ENCODE data around the gene APBA1. TPM values are rescaled to one million over a fixed set of nuclear protein-coding genes. Genes with fewer than 3 reads are reported as not detected.

The APBA1 gene
- total RNA-seq, 1 donor from 2014 or later, result 8.4 TPM

- no peaks in the 10 kb centered on the region for H3K4me1 Mint-ChIP-seq (ENCODE audit: unreplicated experiment)
- H3K9me3 Mint-ChIP-seq (ENCODE audit: unreplicated experiment), result no peaks in the 10 kb centered on the region
- H3K4me3 Mint-ChIP-seq (ENCODE audit: unreplicated experiment), result no peak overlapping the region
- no peak for DNase-seq (ENCODE audit: low spot score)
- no peaks in the 10 kb centered on the region for H3K36me3 Mint-ChIP-seq (ENCODE audit: low read depth, unreplicated experiment)
- H3K27ac Mint-ChIP-seq (ENCODE audit: unreplicated experiment), result no peak overlapping the region
- TF ChIP-seq CTCF (IDR thresholded peaks at IDR 0.05; ENCODE audit: unreplicated experiment), result no peak
- no peaks in the 10 kb centered on the region for H3K27me3 Mint-ChIP-seq (ENCODE audit: unreplicated experiment)
Observed at GRCh38 chr9:69476797-69477196, 195.4 kb downstream of the APBA1 start.

GRCh38 chr9:69476016-69476415, 196.2 kb downstream of the APBA1 start:
- no peak overlapping the region for H3K4me3 Mint-ChIP-seq (ENCODE audit: unreplicated experiment)
- H3K27ac Mint-ChIP-seq (ENCODE audit: unreplicated experiment), result no peak overlapping the region
- H3K27me3 Mint-ChIP-seq (ENCODE audit: unreplicated experiment), result no peaks in the 10 kb centered on the region
- no peak for TF ChIP-seq CTCF (IDR thresholded peaks at IDR 0.05; ENCODE audit: unreplicated experiment)
- H3K9me3 Mint-ChIP-seq (ENCODE audit: unreplicated experiment), result no peaks in the 10 kb centered on the region
- no peaks in the 10 kb centered on the region for H3K4me1 Mint-ChIP-seq (ENCODE audit: unreplicated experiment)
- no peaks in the 10 kb centered on the region for H3K36me3 Mint-ChIP-seq (ENCODE audit: low read depth, unreplicated experiment)
- no peak for DNase-seq (ENCODE audit: low spot score)

- H3K4me3 Mint-ChIP-seq (ENCODE audit: unreplicated experiment), result no peak overlapping the region
- no peak for TF ChIP-seq CTCF (IDR thresholded peaks at IDR 0.05; ENCODE audit: unreplicated experiment)
- H3K27ac Mint-ChIP-seq (ENCODE audit: unreplicated experiment), result no peak overlapping the region
Observed at GRCh38 chr9:69474821-69475220, 197.3 kb downstream of the APBA1 start.

GRCh38 chr9:69472101-69472620, 200.0 kb downstream of the APBA1 start:
- Mint-ChIP-seq H3K36me3 (ENCODE audit: low read depth, unreplicated experiment) (no peaks in the 10 kb centered on the region), H3K27me3 (ENCODE audit: unreplicated experiment) (no peaks in the 10 kb centered on the region), H3K4me3 (ENCODE audit: unreplicated experiment) (no peak overlapping the region), H3K4me1 (ENCODE audit: unreplicated experiment) (no peaks in the 10 kb centered on the region), H3K9me3 (ENCODE audit: unreplicated experiment) (no peaks in the 10 kb centered on the region), H3K27ac (ENCODE audit: unreplicated experiment) (no peak overlapping the region)
- no peak for DNase-seq (ENCODE audit: low spot score)
- TF ChIP-seq CTCF (IDR thresholded peaks at IDR 0.05; ENCODE audit: unreplicated experiment), result no peak

More at GRCh38 chr9:69474821-69475220, 197.3 kb downstream of the APBA1 start:
- Mint-ChIP-seq H3K36me3 (ENCODE audit: low read depth, unreplicated experiment) (no peaks in the 10 kb centered on the region), H3K9me3 (ENCODE audit: unreplicated experiment) (no peaks in the 10 kb centered on the region), H3K4me1 (ENCODE audit: unreplicated experiment) (no peaks in the 10 kb centered on the region), H3K27me3 (ENCODE audit: unreplicated experiment) (no peaks in the 10 kb centered on the region)
- DNase-seq (ENCODE audit: low spot score), result no peak

GRCh38 chr9:69471433-69471832, 200.7 kb downstream of the APBA1 start:
- no peak for TF ChIP-seq CTCF (IDR thresholded peaks at IDR 0.05; ENCODE audit: unreplicated experiment)

More at GRCh38 chr9:69471433-69471832, 200.7 kb downstream of the APBA1 start:
- Mint-ChIP-seq H3K27me3 (ENCODE audit: unreplicated experiment) (no peaks in the 10 kb centered on the region), H3K4me1 (ENCODE audit: unreplicated experiment) (no peaks in the 10 kb centered on the region), H3K4me3 (ENCODE audit: unreplicated experiment) (no peak overlapping the region), H3K9me3 (ENCODE audit: unreplicated experiment) (no peaks in the 10 kb centered on the region), H3K36me3 (ENCODE audit: low read depth, unreplicated experiment) (no peaks in the 10 kb centered on the region), H3K27ac (ENCODE audit: unreplicated experiment) (no peak overlapping the region)
- no peak for DNase-seq (ENCODE audit: low spot score)

Data from endothelial cell (in vitro differentiated cells).